Parathyroid adenoma (tissue), 2 donors: Measurements from ENCODE around the gene SPATA2.

Experiments used
- H2AFZ ChIP-seq: fragments of 300-600 bp; sonication (generic); one replicate; pipeline ENCODE4 v1.7.0; 2017; ENCODE audit warnings: antibody characterized with exemption, mild to moderate bottlenecking
- H3K27ac ChIP-seq: fragments of 300-600 bp; sonication (generic); one replicate; pipeline ENCODE4 v1.7.0; 2017
- H3K27me3 ChIP-seq: fragments of 300-600 bp; sonication (generic); one replicate; pipeline ENCODE4 v1.7.0; 2017; ENCODE audit warnings: low read length; ENCODE audit not compliant: control insufficient read depth, insufficient read depth
- H3K36me3 ChIP-seq: fragments of 300-600 bp; sonication (generic); one replicate; pipeline ENCODE4 v1.7.0; 2017; ENCODE audit warnings: low read length; ENCODE audit not compliant: control insufficient read depth, insufficient read depth
- H3K4me1 ChIP-seq: fragments of 300-600 bp; sonication (generic); one replicate; pipeline ENCODE4 v1.7.0; 2017; ENCODE audit warnings: control low read depth
- H3K4me2 ChIP-seq: fragments of 300-600 bp; sonication (generic); one replicate; pipeline ENCODE4 v1.7.0; 2017; ENCODE audit warnings: low read length
- H3K4me3 ChIP-seq: fragments of 300-600 bp; sonication (generic); one replicate; pipeline ENCODE4 v1.7.0; 2017; ENCODE audit warnings: low read depth, low read length
- H3K79me2 ChIP-seq: fragments of 300-600 bp; sonication (generic); one replicate; pipeline ENCODE4 v1.7.0; 2017; ENCODE audit warnings: control low read depth
- H3K9ac ChIP-seq: fragments of 300-600 bp; sonication (generic); one replicate; pipeline ENCODE4 v1.7.0; 2017; ENCODE audit warnings: mild to moderate bottlenecking
- H3K9me3 ChIP-seq: fragments of 300-600 bp; sonication (generic); one replicate; pipeline ENCODE4 v1.7.0; 2017; ENCODE audit warnings: low read length; ENCODE audit not compliant: control insufficient read depth
- CTCF ChIP-seq: fragments of 300-600 bp; sonication (generic); IDR thresholded peaks from one replicate; pipeline ENCODE4 v1.7.0; 2017; ENCODE audit warnings: antibody characterized with exemption, mild to moderate bottlenecking
- donor health status: primary hyperparathyroidism.

Gene SPATA2

GRCh38 chr20:49955167-49955566, 39.8 kb upstream of the SPATA2 start:
- H2AFZ ChIP-seq, result no peak overlapping the region
- TF ChIP-seq CTCF, result no peak
- H3K4me2 ChIP-seq, result no peak overlapping the region
- H3K9ac ChIP-seq, result no peak overlapping the region
- H3K79me2 ChIP-seq, result no peaks in the 10 kb centered on the region
- no peaks in the 10 kb centered on the region for H3K27me3 ChIP-seq
- no peaks in the 10 kb centered on the region for H3K9me3 ChIP-seq
- no peaks in the 10 kb centered on the region for H3K4me1 ChIP-seq
- no peak overlapping the region for H3K4me3 ChIP-seq
- H3K27ac ChIP-seq, result no peak overlapping the region
- no peaks in the 10 kb centered on the region for H3K36me3 ChIP-seq

GRCh38 chr20:49951151-49951550, 35.8 kb upstream of the SPATA2 start:
- no peaks in the 10 kb centered on the region for H3K4me1 ChIP-seq
- TF ChIP-seq CTCF, result no peak
- H3K9ac ChIP-seq, result no peak overlapping the region
- H3K36me3 ChIP-seq, result no peaks in the 10 kb centered on the region
- no peak overlapping the region for H3K4me2 ChIP-seq
- H3K4me3 ChIP-seq, result no peak overlapping the region
- H3K9me3 ChIP-seq, result no peaks in the 10 kb centered on the region
- H3K27me3 ChIP-seq, result no peaks in the 10 kb centered on the region
- H3K27ac ChIP-seq, result no peak overlapping the region
- no peaks in the 10 kb centered on the region for H3K79me2 ChIP-seq
- H2AFZ ChIP-seq, result no peak overlapping the region

GRCh38 chr20:49948809-49949507, 33.6 kb upstream of the SPATA2 start:
- peaks cover 3% of the 10 kb centered on the region for H3K79me2 ChIP-seq
- no peaks in the 10 kb centered on the region for H3K9me3 ChIP-seq
- H3K36me3 ChIP-seq, result no peaks in the 10 kb centered on the region
- no peak overlapping the region for H2AFZ ChIP-seq
- no peaks in the 10 kb centered on the region for H3K4me1 ChIP-seq
- TF ChIP-seq CTCF, result no peak
- no peak overlapping the region for H3K4me2 ChIP-seq
- H3K27me3 ChIP-seq, result no peaks in the 10 kb centered on the region
- H3K27ac ChIP-seq, result no peak overlapping the region
- H3K9ac ChIP-seq, result no peak overlapping the region
- no peak overlapping the region for H3K4me3 ChIP-seq

- Histone ChIP-seq H3K4me1 (no peaks in the 10 kb centered on the region), H3K27me3 (no peaks in the 10 kb centered on the region), H3K9ac (no peak overlapping the region), H3K4me3 (no peak overlapping the region), H3K27ac (no peak overlapping the region), H2AFZ (no peak overlapping the region), H3K36me3 (no peaks in the 10 kb centered on the region), H3K79me2 (peaks cover 4% of the 10 kb centered on the region), H3K9me3 (no peaks in the 10 kb centered on the region), H3K4me2 (no peak overlapping the region)
- TF ChIP-seq CTCF, result no peak
These were observed 32.8 kb upstream of the SPATA2 start for GRCh38 chr20:49948178-49948577.
